ENCODE measurements around the gene ACIN1. TPM values are rescaled to one million over a fixed set of nuclear protein-coding genes. Genes with fewer than 3 reads are reported as not detected.
"Not testable (repeated sequence)": the region's sequence is repeated elsewhere in the genome, so short reads cannot be mapped to it uniquely, and the experiment has no call there.

Gene ACIN1
- polyA plus RNA-seq, 1 donor, result 225 TPM

DNA sequence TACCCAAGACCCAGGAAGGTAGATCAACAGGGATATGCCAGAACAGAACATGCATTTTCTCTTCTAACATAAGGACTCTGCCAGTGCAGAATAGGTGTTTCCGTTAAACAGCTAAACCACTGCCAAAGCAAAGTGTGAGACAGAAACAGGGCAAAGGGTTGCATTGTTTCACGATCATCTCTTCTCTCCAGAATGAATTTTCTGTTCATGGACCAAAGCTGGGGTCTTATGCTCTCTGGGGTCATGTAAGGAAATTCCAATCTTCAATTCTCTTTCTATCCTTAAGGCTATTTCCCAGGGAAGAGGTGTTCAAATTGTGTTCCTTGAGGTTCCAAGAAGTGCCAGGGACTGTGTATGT lies 71.2 kb downstream of the ACIN1 start:
- Histone ChIP-seq H3K27ac (ENCODE audit: low read length) (no peak overlapping the region), H3K4me3 (ENCODE audit: low read length) (no peak overlapping the region), H3K27me3 (ENCODE audit: control insufficient read depth, insufficient read depth, low read length) (no peaks in the 10 kb centered on the region), H3K36me3 (ENCODE audit: control insufficient read depth, insufficient read depth, low read length) (peaks cover 16% of the 10 kb centered on the region), H3K4me1 (ENCODE audit: control insufficient read depth, insufficient read depth, low read length) (peaks cover 12% of the 10 kb centered on the region), H3K9me3 (ENCODE audit: control insufficient read depth, low read depth, low read length) (no peaks in the 10 kb centered on the region)
- no CpG with 5 or more reads among the region's 2 CpGs for WGBS (ENCODE audit: insufficient coverage, low lambda C conversion rate)
- DNase-seq, result no peak

DNA sequence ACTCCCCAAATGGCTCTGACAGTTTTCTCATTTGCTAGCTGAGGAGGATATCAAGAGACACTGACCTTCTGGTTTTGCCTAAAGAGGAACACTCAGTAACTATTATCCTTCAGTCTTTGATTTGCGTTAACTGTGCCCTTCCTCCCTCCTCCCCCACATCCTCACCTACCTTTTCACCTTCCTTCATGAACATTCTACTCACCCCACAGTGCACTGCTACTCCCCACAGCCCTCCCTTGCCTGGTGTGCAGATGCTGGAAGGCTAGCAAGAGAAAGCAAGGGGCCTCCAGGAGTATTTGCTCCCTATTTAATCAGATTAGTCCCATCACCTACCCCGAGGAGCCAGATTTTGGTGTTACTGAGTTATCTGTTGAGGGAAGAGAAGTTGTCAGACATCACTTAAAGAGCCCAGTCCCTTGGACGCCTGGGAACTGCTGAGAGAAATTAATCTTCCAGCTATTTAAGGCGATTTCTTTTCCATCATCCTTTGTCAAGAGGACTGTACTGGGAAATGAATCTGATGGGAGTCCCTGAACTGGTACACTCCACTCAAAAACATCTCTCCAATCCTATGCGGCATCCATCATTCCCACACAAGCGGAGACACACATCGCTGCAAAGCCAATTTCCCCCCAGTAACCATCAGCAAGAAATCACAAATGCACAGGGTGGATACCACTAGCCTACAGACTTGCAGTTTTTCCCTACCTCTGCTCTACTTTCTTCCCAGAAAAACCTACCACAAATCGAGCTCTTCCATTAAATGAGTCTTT lies 71.7 kb downstream of the ACIN1 start:
- Histone ChIP-seq H3K9me3 (ENCODE audit: control insufficient read depth, low read depth, low read length) (no peaks in the 10 kb centered on the region), H3K36me3 (ENCODE audit: control insufficient read depth, insufficient read depth, low read length) (peaks cover 12% of the 10 kb centered on the region), H3K4me1 (ENCODE audit: control insufficient read depth, insufficient read depth, low read length) (peaks cover 12% of the 10 kb centered on the region), H3K27ac (ENCODE audit: low read length) (no peak overlapping the region), H3K4me3 (ENCODE audit: low read length) (no peak overlapping the region), H3K27me3 (ENCODE audit: control insufficient read depth, insufficient read depth, low read length) (no peaks in the 10 kb centered on the region)
- DNase-seq, result no peak
- 67% methylated on average over 2 of the region's 8 CpGs for WGBS (ENCODE audit: insufficient coverage, low lambda C conversion rate)

DNA sequence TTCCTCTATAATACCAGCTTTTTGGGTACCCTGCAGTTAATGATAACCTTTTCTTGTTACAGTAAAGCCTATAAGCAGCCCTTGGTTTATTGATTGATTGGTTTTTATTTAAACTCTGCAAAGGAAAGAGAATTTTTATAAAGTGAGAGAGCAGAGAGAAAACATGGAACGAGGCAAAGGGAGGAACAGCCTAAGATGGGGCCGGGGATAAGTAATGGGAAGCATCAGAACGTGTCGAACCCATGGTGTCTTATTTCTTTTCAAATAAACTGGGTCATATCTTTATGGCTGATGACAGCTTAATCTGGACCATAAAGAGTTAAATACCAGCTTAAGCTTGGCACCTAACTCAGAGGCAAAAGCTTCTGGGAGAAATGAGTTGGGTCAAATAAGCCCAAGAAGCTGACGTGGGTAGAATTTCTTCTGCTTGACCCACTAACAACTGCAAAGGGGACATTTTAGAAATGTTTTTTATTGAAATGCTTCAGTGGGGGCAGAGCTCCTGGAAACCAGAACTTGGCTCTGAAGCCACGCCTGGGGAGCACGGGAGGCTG lies 73.0 kb downstream of the ACIN1 start:
- 89% methylated on average over 4 of the region's 7 CpGs for WGBS (ENCODE audit: insufficient coverage, low lambda C conversion rate)
- H3K4me1 ChIP-seq (ENCODE audit: control insufficient read depth, insufficient read depth, low read length), result peaks cover 12% of the 10 kb centered on the region

DNA sequence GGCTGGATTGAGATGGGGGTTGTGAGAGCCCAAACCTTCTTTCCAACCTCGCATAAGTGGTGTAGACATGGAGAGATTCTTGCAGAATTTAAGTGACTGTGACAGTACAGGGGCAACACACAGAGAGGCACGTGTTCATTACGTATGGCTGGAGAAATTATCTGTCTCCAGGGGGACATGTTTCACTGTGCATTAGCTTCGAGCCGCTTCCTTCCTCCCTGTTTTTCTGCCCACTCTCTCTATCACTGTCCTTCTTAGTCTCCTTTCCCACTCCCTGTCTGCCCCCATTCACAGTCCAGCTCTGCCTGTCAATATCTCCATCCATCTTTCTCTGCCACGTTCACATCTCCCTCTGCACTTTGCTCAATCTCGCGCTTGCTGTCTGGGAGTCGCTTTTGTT lies 73.5 kb downstream of the ACIN1 start:
- H3K9me3 ChIP-seq (ENCODE audit: control insufficient read depth, low read depth, low read length), result no peaks in the 10 kb centered on the region
- no peak for DNase-seq
- H3K36me3 ChIP-seq (ENCODE audit: control insufficient read depth, insufficient read depth, low read length), result peaks cover 8% of the 10 kb centered on the region
- WGBS (ENCODE audit: insufficient coverage, low lambda C conversion rate), result 67% methylated on average over 1 of the region's 9 CpGs
- no peaks in the 10 kb centered on the region for H3K27me3 ChIP-seq (ENCODE audit: control insufficient read depth, insufficient read depth, low read length)
- H3K4me3 ChIP-seq (ENCODE audit: low read length), result no peak overlapping the region
- H3K4me1 ChIP-seq (ENCODE audit: control insufficient read depth, insufficient read depth, low read length), result peaks cover 12% of the 10 kb centered on the region
- H3K27ac ChIP-seq (ENCODE audit: low read length), result no peak overlapping the region

More for the DNA sequence above, 73.0 kb downstream of the ACIN1 start:
- H3K27me3 ChIP-seq (ENCODE audit: control insufficient read depth, insufficient read depth, low read length), result no peaks in the 10 kb centered on the region
- peaks cover 9% of the 10 kb centered on the region for H3K36me3 ChIP-seq (ENCODE audit: control insufficient read depth, insufficient read depth, low read length)
- no peak overlapping the region for H3K27ac ChIP-seq (ENCODE audit: low read length)
- H3K9me3 ChIP-seq (ENCODE audit: control insufficient read depth, low read depth, low read length), result no peaks in the 10 kb centered on the region
- H3K4me3 ChIP-seq (ENCODE audit: low read length), result no peak overlapping the region
- DNase-seq, result no peak

DNA sequence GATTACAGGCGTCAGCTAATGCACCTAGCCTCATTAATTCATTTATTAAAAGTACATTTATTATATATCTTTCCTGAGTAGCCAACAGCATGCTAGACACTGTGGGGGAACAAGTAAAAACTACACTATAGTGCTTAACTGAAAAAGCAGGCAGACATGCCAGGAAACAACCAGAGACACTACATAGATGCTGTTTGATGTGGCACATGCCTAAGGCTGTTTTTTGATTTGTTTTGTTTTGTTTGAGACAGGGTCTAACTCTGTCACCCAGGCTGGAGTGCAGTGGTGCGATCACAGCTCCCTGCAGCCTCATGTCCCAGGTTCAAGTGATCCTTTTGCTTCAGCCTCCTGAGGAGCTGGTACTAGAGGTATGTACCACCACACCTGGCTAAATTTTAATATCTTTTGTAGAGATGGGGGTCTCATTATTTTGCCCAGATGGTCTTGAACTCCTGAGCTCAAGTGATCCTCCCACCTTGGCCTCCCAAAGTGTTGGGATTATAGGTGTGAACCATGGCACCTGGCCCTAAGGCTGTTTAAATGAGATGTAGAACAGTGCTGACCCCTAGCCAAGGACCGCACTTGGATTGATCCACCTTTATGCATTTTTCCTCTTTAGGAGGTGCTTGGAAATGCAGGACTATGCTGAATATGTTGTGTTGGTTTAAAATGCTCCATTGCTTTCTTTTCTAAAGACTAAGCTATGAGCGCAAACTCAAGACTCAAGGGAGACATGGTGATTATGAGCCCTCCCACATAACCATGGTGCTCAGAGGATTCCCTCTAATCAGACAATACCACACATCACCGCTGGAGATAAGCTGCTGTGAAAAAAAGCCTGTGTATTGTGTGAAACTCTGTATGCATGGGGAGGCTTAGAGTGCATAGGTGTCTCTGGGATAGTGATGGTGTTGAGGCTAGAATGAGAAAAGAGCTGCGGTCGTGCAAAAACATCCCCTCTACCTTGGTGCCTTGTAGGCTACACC lies 74.5 kb downstream of the ACIN1 start:
- no peaks in the 10 kb centered on the region for H3K9me3 ChIP-seq (ENCODE audit: control insufficient read depth, low read depth, low read length)
- no peaks in the 10 kb centered on the region for H3K36me3 ChIP-seq (ENCODE audit: control insufficient read depth, insufficient read depth, low read length)
- no peak overlapping the region for H3K4me3 ChIP-seq (ENCODE audit: low read length)
- WGBS (ENCODE audit: insufficient coverage, low lambda C conversion rate), result no CpG with 5 or more reads among the region's 7 CpGs
- DNase-seq, result no peak
- H3K27me3 ChIP-seq (ENCODE audit: control insufficient read depth, insufficient read depth, low read length), result no peaks in the 10 kb centered on the region
- H3K27ac ChIP-seq (ENCODE audit: low read length), result no peak overlapping the region
- peaks cover 10% of the 10 kb centered on the region for H3K4me1 ChIP-seq (ENCODE audit: control insufficient read depth, insufficient read depth, low read length)

DNA sequence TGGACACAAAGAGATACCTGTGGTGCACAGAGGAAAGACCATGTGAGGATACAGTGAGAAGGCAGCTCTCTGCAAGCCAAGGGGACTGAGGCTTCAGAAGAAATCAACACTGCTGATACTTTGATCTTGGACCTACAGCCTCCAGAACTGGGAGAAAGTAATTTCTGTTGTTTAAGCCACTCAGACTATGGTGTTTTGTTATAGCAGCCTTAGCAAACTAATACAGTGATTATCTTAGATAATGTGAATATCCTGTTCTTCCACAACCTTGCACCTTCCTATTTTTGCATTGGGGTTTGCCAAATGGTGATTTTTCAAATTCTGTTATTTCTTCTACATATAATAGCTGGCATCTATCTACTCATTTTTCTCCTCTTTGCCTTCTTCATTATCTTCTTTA lies 76.8 kb downstream of the ACIN1 start:
- Histone ChIP-seq H3K4me3 (ENCODE audit: low read length) (no peak overlapping the region), H3K27ac (ENCODE audit: low read length) (no peak overlapping the region), H3K9me3 (ENCODE audit: control insufficient read depth, low read depth, low read length) (no peaks in the 10 kb centered on the region), H3K4me1 (ENCODE audit: control insufficient read depth, insufficient read depth, low read length) (no peaks in the 10 kb centered on the region), H3K36me3 (ENCODE audit: control insufficient read depth, insufficient read depth, low read length) (no peaks in the 10 kb centered on the region), H3K27me3 (ENCODE audit: control insufficient read depth, insufficient read depth, low read length) (no peaks in the 10 kb centered on the region)
- no peak for DNase-seq

DNA sequence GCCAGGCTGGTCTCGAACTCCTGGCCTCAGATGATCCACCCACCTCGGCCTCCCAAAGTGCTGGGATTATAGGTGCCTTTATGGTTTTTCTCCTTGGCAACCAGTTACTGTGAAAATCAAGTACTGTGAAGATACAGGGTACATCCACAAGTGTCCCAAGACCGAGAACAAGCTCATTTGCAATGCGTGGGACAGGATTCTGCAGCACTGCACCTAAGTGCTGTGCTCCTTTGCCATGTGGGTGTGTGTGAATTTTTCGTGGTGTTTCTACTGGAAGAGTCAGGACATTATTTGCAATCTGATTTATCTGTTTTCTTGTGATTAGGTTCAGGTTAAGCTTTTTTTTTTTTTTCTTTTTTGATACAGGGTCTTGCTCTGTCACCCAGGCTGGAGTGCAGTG lies 77.8 kb downstream of the ACIN1 start:
- Histone ChIP-seq H3K4me1 (ENCODE audit: control insufficient read depth, insufficient read depth, low read length) (no peaks in the 10 kb centered on the region), H3K27ac (ENCODE audit: low read length) (no peak overlapping the region), H3K4me3 (ENCODE audit: low read length) (no peak overlapping the region), H3K27me3 (ENCODE audit: control insufficient read depth, insufficient read depth, low read length) (no peaks in the 10 kb centered on the region), H3K36me3 (ENCODE audit: control insufficient read depth, insufficient read depth, low read length) (no peaks in the 10 kb centered on the region), H3K9me3 (ENCODE audit: control insufficient read depth, low read depth, low read length) (no peaks in the 10 kb centered on the region)
- DNase-seq, result no peak
- WGBS (ENCODE audit: insufficient coverage, low lambda C conversion rate), result no CpG with 5 or more reads among the region's 5 CpGs

DNA sequence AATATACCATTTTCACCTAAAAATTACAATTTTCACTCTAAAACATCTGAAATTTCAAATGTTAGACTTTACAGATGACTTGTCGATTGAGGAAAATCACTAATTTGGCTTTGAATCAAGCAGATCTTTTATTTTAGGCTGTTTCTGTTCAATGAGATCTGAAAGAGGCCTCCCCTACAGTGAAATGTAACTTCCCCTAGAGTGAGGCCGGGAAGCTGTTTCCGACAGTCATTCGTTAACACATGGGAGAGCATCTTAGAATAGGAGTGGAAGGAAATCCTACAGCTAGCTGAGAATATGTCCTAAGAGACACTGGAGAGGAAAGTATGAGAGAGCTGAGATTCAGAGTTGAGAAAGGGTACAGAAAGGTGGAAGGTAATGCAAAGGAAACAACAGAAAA lies 79.3 kb downstream of the ACIN1 start:
- no peaks in the 10 kb centered on the region for H3K27me3 ChIP-seq (ENCODE audit: control insufficient read depth, insufficient read depth, low read length)
- DNase-seq, result no peak
- H3K27ac ChIP-seq (ENCODE audit: low read length), result no peak overlapping the region
- H3K4me3 ChIP-seq (ENCODE audit: low read length), result no peak overlapping the region
- no peaks in the 10 kb centered on the region for H3K4me1 ChIP-seq (ENCODE audit: control insufficient read depth, insufficient read depth, low read length)
- no peaks in the 10 kb centered on the region for H3K9me3 ChIP-seq (ENCODE audit: control insufficient read depth, low read depth, low read length)
- no peaks in the 10 kb centered on the region for H3K36me3 ChIP-seq (ENCODE audit: control insufficient read depth, insufficient read depth, low read length)
- WGBS (ENCODE audit: insufficient coverage, low lambda C conversion rate), result no CpG with 5 or more reads among the region's 4 CpGs

DNA sequence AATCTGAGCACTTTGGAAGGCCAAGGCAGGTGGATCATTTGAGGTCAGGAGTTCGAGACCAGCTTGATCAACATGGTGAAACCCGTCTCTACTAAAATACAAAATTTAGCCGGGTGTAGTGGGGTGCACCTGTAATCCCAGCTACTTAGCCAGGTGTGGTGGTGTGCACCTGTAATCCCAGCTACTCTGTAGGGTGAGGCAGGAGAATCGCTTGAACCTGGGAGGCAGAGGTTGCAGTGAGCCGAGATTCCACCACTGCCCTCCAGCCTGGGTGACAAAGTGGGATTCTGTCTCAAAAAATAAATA lies 81.2 kb downstream of the ACIN1 start:
- not testable (repeated sequence) for H3K4me1 ChIP-seq (ENCODE audit: control insufficient read depth, insufficient read depth, low read length); H3K27me3 ChIP-seq (ENCODE audit: control insufficient read depth, insufficient read depth, low read length); H3K36me3 ChIP-seq (ENCODE audit: control insufficient read depth, insufficient read depth, low read length); DNase-seq; H3K9me3 ChIP-seq (ENCODE audit: control insufficient read depth, low read depth, low read length); H3K27ac ChIP-seq (ENCODE audit: low read length); H3K4me3 ChIP-seq (ENCODE audit: low read length)
- WGBS (ENCODE audit: insufficient coverage, low lambda C conversion rate), result 100% methylated on average over 1 of the region's 5 CpGs

DNA sequence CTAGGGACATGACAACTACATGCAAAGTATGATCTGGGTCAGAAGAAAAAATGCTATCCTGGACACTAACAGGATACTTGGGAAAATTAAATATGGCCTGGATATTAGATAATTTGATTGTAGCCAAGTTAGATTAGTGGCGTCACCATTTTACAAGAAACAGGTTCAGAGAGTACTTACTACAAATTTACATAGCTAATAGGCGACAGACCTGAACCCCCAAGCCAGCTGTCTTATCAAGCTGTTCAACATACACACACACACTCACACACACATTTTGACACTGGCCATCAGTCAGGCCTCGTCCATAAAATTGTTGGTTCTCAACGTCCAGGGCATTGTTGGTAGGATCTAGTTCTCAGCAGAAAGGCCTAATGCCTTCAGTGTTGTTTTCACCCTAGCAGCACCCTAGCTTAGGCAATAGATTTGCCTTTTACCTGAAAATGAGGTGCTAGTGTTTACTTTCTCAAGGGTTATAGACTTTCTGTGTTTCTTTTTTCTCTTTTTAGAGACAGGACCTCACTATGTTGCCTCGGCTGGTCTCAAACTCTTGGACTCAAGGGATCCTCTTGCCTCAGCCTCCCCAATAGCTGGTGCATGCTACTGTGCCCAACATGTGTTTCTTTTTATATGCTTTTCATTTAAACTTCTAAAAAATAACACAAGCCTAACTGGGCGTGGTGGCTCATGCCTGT lies 81.7 kb downstream of the ACIN1 start:
- DNase-seq, result no peak
- H3K9me3 ChIP-seq (ENCODE audit: control insufficient read depth, low read depth, low read length), result no peaks in the 10 kb centered on the region
- H3K36me3 ChIP-seq (ENCODE audit: control insufficient read depth, insufficient read depth, low read length), result no peaks in the 10 kb centered on the region
- no CpG with 5 or more reads among the region's 6 CpGs for WGBS (ENCODE audit: insufficient coverage, low lambda C conversion rate)
- H3K27me3 ChIP-seq (ENCODE audit: control insufficient read depth, insufficient read depth, low read length), result no peaks in the 10 kb centered on the region
- H3K4me3 ChIP-seq (ENCODE audit: low read length), result no peak overlapping the region
- H3K4me1 ChIP-seq (ENCODE audit: control insufficient read depth, insufficient read depth, low read length), result peaks cover 3% of the 10 kb centered on the region
- no peak overlapping the region for H3K27ac ChIP-seq (ENCODE audit: low read length)

All from large intestine (tissue), 3 donors.